Stromal cell of bone marrow (primary cell): Measurements from ENCODE around the gene EEFSEC.

ENCODE experiments used
- DNase-seq: peaks from one replicate; pipeline ENCODE4 v3.0.0-alpha.2; 2012; ENCODE audit warnings: low read depth

EEFSEC gene

DNA sequence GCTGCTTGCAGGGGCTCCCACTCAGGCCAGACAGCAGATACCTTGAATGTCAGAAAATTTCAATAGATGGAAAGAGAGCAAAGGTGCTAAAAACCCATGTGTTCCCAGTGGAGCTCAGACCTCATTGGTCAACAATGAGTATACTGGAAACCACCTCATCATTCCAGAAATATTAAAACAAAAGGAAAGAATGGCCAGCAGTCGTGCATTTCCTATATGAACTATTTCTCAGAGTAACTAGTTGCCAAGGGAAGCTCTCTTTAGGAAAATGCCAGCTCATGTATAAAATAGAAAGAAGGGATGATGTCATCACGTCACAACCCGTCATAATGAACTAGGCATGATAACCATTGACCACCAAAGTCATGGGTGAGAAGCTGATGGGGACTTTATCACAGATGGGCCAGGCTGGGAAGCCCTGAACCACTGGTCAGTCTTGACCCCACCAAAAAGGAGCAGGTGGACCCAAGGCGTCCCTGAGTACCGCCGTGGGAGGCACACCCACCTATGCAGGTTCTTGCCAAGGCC lies 295.9 kb downstream of the EEFSEC start:
- no peak for DNase-seq

DNA sequence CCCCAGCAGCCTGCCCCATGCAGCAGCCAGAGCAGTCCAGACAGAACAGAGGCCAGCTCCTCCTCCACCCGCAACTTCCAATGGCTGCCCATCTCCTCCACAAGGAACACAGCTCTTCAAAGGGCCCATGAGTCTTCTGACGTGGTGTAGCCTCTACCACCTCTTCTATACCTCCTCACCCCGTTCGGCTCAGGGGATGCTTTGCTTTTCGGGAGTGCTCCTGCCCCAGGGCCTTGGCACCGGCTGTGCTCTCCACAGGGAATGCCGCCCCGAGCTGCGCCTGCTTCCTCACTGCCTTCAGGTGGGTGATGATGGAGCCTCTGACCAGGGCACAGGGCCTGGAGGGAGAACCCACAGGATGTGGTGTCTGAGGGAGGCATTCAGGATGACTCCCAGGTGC lies 298.8 kb downstream of the EEFSEC start:
- DNase-seq: no peak

DNA sequence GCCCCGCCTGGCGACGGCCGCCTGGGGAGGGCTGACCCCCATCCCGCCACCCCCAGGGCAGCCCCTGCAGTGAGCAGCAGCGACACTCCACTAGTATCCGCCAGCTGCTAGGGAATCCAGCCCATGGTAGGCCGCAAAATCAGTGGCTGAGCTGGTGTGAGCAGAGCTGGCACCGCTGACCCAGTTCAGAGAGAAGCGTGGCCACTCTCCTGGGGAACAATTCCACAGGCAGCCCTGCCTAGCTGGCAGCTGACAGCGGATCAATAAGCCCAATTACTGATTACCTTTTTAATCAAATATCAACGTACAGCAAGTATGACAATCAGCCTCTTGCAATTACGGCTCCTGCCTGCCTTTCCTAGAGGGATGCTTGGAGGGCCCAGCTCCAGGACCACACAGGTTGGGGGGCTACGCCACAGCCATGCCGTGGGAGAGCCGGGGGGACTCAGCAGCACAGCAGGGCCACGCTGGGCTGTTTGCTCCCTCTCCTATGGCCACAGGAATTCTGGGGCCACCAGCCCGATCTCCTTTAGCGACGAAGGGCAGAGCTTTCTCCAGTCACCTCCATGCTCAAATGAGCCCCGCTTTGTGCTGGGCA lies 299.5 kb downstream of the EEFSEC start:
- no peak for DNase-seq

DNA sequence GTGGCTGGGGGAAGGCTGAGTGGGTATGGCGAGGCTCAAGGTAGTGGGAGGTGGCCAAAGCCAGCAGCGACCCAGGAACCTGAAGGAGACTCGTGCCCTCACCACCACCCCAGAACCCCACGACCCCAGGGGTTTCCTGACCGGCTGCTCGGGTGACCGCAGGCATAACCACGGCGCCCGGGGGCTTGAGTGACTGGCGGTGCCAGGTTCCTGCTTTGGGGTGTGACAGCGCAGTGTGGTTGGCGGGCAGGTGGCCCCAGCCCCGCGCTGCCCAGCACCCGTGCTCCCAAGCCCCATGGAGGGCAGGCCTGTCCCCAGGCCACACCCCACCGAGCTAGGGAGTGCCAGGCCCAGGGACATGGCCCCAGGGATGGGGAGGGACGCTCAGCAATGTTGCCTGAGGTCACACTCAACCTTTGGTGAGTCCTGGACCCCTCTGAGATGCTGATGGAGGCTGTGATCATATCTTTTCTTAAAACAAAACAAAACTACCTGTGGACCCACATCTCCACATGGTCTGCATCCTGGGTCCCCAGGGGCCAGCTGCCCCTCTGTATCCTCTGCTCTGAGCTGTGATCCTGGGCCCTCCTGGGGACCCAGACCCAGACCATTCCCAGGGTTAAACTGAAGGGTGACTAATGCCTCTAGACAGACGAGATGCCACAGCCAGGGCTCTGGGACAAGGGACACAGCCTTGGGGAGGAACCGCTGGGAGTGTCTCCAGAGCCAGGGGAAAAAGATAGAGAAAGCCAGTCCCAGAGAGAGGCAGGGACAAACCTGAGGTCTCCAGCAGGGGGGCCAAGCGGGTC lies 300.4 kb downstream of the EEFSEC start:
- no peak for DNase-seq

DNA sequence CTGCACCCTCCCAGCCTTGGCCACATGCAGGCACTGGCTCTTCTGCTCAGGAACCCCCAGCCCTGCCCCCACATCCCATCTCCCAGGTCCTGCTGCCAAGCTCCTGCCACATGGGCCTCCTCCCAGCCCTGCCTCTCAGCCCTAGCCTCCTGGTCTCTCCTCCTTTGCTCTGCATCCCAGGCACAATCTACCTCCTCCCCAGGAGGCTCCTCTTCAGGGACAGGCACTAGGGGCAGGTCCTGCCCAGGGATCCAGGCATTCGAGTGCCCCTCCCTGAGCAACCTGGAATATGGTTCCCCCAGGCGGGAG lies 301.0 kb downstream of the EEFSEC start:
- no peak for DNase-seq

DNA sequence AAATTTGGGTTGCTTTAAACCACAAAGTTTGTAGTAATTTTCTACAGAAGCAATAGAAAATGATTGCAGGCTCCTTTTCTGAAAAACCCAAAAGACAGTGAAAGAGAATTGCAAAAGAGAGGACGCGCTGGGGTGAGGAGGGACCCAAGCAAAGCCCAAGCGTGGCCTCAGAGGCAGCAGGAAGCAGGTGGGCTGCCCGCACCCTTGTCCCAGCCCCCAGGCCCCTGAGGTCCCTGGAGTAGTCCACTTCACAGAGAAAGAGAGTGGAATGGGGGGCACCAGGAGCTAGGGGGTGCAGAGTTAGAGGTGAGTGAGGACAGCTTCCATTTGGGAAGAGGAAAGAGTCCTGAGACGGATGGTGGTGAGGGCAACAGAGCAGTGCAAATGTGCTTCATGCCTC lies 301.8 kb downstream of the EEFSEC start:
- DNase-seq: no peak

DNA sequence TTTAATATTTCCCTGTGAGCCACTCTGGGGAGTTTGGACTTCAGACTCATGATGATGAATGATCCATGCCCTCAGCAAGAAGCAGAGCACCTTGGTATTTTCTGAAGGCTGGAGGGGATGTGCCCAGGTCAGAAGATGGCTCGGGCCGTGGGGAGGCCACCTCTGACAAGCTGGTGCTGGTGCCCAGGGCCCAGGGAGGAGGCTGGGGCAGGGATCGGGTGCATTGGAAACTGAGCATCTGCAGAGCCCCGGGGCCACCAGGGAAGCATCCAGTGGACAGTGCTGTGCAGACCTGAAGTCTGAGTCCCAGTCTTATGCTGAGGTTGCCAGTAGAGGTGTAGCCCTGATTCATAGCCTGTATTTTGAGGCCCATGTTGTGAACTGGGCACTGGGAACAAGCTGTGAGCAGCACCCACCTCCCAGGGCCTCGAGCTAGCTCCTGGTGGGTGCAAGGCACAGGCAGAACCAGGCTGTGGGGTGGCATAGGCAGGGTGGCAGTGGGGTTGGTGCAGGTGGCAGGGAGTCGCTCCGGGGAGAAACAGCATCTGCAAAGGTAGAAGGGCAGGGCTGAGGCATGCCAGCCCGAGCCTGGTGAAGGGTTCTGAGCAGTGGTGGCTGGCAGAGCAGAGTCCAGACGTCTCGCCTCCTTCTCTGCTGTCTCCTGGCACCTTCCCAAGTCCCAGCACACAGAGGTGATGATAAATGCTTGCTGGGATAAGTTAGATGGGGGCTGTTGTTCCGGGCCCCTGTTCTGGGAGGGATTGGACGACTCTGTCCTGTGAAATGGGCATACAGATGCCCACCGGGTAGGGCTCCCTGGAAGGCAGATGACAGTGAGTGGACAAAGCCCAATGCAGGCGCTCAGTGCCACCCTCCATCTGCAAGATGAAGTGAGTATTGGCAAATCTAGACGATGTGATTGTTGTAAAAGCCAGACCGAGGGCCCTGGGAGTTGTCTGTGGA lies 302.8 kb downstream of the EEFSEC start:
- DNase-seq: no peak

DNA sequence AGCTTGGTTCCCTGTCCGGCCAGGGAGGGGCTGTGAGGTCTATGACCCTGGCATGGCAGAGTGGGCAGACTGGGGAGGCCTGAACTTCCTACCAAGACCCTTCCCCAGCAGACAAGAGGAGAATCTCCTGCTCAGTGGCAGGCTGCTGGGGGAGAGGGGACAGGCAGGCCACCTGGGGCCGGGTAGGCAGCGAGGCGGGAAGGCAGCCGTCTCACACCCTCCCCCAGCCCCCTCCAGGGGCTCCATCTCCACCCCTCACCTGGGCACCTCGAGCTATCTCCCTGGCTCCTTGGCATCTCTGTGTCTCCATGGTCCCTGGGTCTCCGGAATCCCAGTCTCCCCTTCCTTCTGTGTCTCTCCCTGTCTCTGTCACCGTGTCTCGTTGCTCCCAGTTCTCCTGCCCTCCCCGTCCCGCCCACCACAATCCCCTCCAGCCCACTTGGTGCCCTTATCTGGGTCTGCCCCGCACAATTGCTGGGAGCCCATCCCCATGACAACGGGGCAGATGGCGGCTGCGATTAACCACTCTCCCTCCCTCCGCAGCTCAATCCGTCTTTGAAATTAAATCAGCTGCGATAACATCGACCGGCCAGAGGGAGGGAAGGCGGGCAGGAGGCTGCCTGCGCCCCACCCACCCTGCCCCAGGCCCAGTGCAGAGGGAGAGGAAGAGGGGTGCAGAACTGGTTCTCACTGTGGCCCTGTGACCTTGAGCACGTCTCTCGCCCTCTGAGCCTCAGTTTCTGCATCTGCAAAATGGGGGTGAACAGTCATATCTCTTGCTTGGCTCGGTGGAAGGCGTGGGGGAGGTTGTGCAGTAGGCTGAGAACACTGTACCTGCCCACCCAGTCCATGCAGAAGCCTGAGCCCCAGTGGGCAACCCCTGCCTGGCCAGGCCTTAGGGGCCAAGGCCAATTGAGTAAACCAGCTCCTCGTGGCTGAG lies 303.8 kb downstream of the EEFSEC start:
- no peak for DNase-seq

DNA sequence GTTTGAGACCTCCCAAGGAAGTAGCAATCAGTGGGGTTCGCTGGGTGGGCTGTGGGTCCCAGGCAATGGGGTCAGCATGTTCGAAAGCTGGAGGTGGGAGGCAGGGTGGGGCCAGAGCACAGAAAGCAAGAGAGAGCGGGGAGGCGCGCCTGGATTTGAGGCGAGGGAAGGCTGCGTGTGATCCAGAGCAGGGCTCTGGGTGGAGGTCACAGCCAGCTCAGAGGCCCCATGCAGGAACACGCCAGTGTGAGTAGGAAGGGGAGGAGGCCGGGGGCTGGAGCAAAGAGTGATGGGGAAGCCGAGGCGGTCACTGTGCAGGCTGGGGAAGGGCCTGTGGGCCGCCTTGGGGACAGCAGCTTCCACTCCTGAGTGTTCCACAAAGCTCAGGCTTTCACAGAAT lies 304.7 kb downstream of the EEFSEC start:
- DNase-seq: no peak
